Activated CD8-positive, alpha-beta T cell treated with anti-CD3 and anti-CD28 coated beads for 36 hours (primary cell): ENCODE results near the gene CWH43. TPM values are rescaled to one million over a fixed set of nuclear protein-coding genes. Genes with fewer than 3 reads are reported as not detected.

Experiments
- ATAC-seq: fragments of 200-7000 bp; cut with Tn5 transposase; one replicate; pipeline ENCODE4 v1.10.0; 2021; ENCODE audit warnings: mild to moderate bottlenecking, moderate library complexity
- CTCF ChIA-PET: fragments of 350-600 bp; sonication (Branson Sonifier 250); formaldehyde crosslinking; loops from one replicate; lab custom pipeline; 2021; ENCODE audit warnings: antibody characterized with exemption; lab: Charles Lee
- POLR2A ChIA-PET: fragments of 350-600 bp; sonication (Branson Sonifier 250); formaldehyde crosslinking; loops from one replicate; lab custom pipeline; 2021; ENCODE audit warnings: antibody characterized with exemption; lab: Charles Lee
- DNase-seq: peaks from one replicate; pipeline ENCODE4 v3.0.0-alpha.2; 2020
- H3K27ac Mint-ChIP-seq: one replicate; pipeline ENCODE4 v1.8.0; 2021; ENCODE audit warnings: mild to moderate bottlenecking, mixed read lengths
- H3K27me3 Mint-ChIP-seq: one replicate; pipeline ENCODE4 v1.8.0; 2021; ENCODE audit warnings: mixed read lengths
- H3K36me3 Mint-ChIP-seq: one replicate; pipeline ENCODE4 v1.8.0; 2021; ENCODE audit warnings: low read depth, mixed read lengths
- H3K4me1 Mint-ChIP-seq: one replicate; pipeline ENCODE4 v1.8.0; 2021; ENCODE audit warnings: low read depth, mixed read lengths
- H3K4me3 Mint-ChIP-seq: one replicate; pipeline ENCODE4 v1.8.0; 2021; ENCODE audit warnings: mild to moderate bottlenecking, moderate library complexity, mixed read lengths
- H3K9me3 Mint-ChIP-seq: one replicate; pipeline ENCODE4 v1.8.0; 2021; ENCODE audit warnings: mixed read lengths
- intact Hi-C: fragments of 100-400 bp; cut with micrococcal nuclease; formaldehyde crosslinking; loops from one replicate; pipeline ENCODE4 v1.10.0; 2022
- total RNA-seq, 2 experiments: library from RNA; stranded (reverse); gene quantifications; one replicate each; pipeline ENCODE4 v1.2.3, GENCODE V29; 2021
- TF ChIP-seq, protein P1 (sequence below): fragments of 200-600 bp; IDR thresholded peaks from one replicate; pipeline ENCODE4 v1.8.0; 2022; ENCODE audit warnings: antibody characterized with exemption, mild to moderate bottlenecking

Gene CWH43
- total RNA-seq, 2 experiments from 2014 or later = not detected

- ATAC-seq = no peak
- H3K27ac Mint-ChIP-seq = no peak overlapping the region
- ChIA-PET CTCF (no interaction called here), POLR2A (no interaction called here)
- no peak for DNase-seq
- no peaks in the 10 kb centered on the region for H3K36me3 Mint-ChIP-seq
- H3K27me3 Mint-ChIP-seq = peaks cover 42% of the 10 kb centered on the region
- intact Hi-C loops = no loop called here
- no peak overlapping the region for H3K4me3 Mint-ChIP-seq
- TF ChIP-seq, protein P1, sequence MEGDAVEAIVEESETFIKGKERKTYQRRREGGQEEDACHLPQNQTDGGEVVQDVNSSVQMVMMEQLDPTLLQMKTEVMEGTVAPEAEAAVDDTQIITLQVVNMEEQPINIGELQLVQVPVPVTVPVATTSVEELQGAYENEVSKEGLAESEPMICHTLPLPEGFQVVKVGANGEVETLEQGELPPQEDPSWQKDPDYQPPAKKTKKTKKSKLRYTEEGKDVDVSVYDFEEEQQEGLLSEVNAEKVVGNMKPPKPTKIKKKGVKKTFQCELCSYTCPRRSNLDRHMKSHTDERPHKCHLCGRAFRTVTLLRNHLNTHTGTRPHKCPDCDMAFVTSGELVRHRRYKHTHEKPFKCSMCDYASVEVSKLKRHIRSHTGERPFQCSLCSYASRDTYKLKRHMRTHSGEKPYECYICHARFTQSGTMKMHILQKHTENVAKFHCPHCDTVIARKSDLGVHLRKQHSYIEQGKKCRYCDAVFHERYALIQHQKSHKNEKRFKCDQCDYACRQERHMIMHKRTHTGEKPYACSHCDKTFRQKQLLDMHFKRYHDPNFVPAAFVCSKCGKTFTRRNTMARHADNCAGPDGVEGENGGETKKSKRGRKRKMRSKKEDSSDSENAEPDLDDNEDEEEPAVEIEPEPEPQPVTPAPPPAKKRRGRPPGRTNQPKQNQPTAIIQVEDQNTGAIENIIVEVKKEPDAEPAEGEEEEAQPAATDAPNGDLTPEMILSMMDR = no peak
- peaks cover 1% of the 10 kb centered on the region for H3K9me3 Mint-ChIP-seq
- no peaks in the 10 kb centered on the region for H3K4me1 Mint-ChIP-seq
Measured at GRCh38 chr4:48985602-48985975, 486 bp upstream of the CWH43 start.

DNA sequence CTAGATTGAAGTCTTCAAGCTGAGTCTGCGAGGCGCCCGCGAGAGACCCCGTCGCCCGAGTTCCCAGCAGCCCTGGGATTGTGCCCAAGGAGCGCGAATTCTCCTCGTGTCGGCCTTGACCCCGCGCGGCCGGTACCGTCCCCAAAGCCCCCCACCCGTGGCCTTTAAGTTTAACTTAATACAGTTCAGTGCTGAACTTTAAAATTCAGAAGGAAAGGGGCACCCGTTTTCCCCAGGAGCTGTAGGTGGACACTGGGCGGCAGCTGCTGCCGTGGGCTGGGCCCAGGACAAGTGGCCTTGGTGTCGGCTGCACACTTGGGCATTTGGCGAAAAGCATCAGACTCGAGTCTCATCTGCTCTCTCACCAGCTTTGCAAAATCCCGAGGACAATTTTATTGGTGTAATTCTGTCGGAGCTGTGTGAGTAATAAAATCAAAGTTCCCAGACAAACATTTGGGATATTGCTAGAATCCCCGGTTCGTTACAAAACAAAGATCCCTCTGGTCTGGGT lies 634 bp downstream of the CWH43 start:
- Mint-ChIP-seq H3K36me3 (no peaks in the 10 kb centered on the region), H3K4me1 (no peaks in the 10 kb centered on the region), H3K4me3 (no peak overlapping the region), H3K27me3 (peaks cover 46% of the 10 kb centered on the region), H3K27ac (no peak overlapping the region), H3K9me3 (peaks cover 1% of the 10 kb centered on the region)
- no peak for ATAC-seq
- TF ChIP-seq, protein P1 = no peak
- ChIA-PET POLR2A (no interaction called here), CTCF (no interaction called here)
- DNase-seq = no peak
- intact Hi-C loops = no loop called here

DNA sequence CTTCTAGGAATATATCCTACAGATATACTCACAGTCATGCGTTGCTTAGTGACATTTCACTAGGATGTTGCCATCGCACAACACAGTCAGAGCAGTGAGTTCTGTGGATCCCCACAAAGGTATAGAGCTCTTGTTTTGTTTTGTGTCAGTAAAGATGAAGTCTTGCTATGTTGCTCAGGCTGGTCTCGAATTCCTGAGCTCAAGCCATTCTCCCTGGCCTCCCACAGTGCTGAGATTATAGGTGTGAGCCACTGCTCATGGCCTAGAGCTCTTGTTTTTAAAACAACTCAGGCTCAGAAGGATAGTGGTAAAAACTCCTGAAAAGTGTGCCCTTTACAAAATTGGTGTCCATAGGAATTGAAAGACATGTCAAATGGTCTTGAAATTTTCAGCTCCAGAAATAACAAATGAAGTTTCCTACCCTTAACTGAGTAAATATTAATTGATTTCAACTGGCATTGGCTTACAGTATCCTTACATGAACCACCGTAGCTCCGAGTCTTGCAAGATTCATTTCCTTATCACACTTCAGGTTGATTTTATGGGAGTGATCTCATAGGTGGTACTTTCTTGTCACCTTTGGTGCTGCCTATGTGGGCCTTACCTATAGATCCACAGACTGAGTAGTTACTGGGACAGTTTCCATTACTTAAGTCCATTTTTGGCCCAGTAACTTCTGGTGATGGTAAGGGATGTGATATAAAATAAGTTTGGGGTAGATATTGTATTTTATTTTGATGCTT lies 3.6 kb downstream of the CWH43 start:
- H3K9me3 Mint-ChIP-seq = no peaks in the 10 kb centered on the region
- CTCF ChIA-PET = interaction anchor here (0.7 to 1.0 kb wide), 2 partner anchors 14 to 26 kb away, joined by 3 read pairs; no protein-coding TSS in a partner anchor

DNA sequence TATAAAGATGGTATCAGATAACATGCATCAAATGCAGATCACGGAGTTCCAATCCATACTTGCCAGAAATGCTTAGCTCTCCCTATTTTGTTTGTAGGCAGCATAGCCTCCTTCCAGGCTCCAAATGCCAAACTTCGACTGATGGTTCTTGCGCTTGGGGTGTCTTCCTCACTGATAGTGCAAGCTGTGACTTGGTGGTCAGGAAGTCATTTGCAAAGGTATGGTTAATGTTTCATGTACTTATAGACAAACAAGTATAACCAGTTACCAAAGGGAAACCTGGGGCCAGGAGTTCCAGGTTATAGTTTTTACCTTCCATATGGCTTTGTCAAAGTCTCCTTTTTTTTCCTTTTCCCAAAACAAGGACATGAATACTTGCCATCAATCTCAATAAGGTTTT lies 5.3 kb downstream of the CWH43 start:
- TF ChIP-seq, protein P1 = no peak
- no peak for DNase-seq
- no peak for ATAC-seq
- Mint-ChIP-seq H3K36me3 (no peaks in the 10 kb centered on the region), H3K4me3 (no peak overlapping the region), H3K27ac (no peak overlapping the region), H3K4me1 (no peaks in the 10 kb centered on the region), H3K9me3 (no peaks in the 10 kb centered on the region), H3K27me3 (peaks cover 23% of the 10 kb centered on the region)
- POLR2A ChIA-PET = no interaction called here
- intact Hi-C loops = no loop called here
- CTCF ChIA-PET = no interaction called here

More for the DNA sequence above, 3.6 kb downstream of the CWH43 start:
- Mint-ChIP-seq H3K4me1 (no peaks in the 10 kb centered on the region), H3K36me3 (no peaks in the 10 kb centered on the region), H3K27me3 (peaks cover 32% of the 10 kb centered on the region), H3K27ac (no peak overlapping the region), H3K4me3 (no peak overlapping the region)
- ATAC-seq = no peak
- intact Hi-C loops = no loop called here
- no peak for DNase-seq
- POLR2A ChIA-PET = no interaction called here
- TF ChIP-seq, protein P1 = no peak

DNA sequence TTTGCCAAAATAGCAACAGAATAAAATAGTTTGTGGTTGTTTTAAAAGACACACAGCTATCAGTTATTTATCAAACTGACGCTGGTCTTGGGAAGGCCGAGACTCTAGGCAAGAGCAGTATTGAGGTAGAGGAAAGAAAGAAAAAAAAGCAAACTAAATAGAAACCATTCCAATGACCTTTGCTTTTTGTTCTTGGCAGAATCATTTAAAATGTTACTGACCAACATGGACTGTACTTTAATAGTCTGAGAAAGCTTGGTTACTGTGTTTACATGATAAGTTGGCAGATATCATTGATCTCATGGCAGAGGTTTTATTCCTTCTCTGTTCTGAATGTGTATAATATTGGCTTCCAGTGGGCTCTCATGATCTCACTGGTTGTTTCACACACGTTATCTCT lies 11.9 kb downstream of the CWH43 start:
- intact Hi-C loops = no loop called here
- TF ChIP-seq, protein P1 = no peak
- DNase-seq = no peak
- ChIA-PET POLR2A (no interaction called here), CTCF (interaction anchor here (1.3 kb wide), 1 partner anchor 8 kb away, joined by 3 read pairs; no protein-coding TSS in a partner anchor)
- no peak for ATAC-seq
- no peaks in the 10 kb centered on the region for H3K36me3 Mint-ChIP-seq
- peaks cover 13% of the 10 kb centered on the region for H3K27me3 Mint-ChIP-seq
- H3K27ac Mint-ChIP-seq = no peak overlapping the region
- H3K4me3 Mint-ChIP-seq = no peak overlapping the region
- no peaks in the 10 kb centered on the region for H3K9me3 Mint-ChIP-seq
- no peaks in the 10 kb centered on the region for H3K4me1 Mint-ChIP-seq
